ENCODE results near the gene EXOSC9. TPM values are rescaled to one million over a fixed set of nuclear protein-coding genes. Genes with fewer than 3 reads are reported as not detected.

Gene EXOSC9
- total RNA-seq, 1 experiment from 2014 or later, result 19.3 TPM

DNA sequence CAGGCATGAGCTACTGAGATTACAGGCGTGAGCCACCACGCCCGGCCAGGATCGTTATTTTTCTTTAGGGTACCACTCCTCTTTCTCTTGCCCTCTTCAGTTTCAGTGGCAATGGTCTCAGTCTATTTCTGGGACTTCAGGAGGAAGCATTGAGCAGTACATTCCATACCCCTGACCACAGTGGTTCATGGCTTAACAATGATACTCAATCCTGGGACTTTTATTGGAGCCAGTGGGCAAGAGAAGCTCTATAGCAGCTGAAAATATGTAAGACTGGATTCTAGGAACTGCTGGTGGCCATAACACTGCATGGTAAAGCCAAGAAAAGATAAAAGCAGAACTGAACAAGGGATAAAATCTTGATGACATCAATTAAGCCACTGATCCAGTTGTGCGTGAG is 28.4 kb downstream of the EXOSC9 start:
- Histone ChIP-seq H3K36me3 (ENCODE audit: control insufficient read depth, insufficient read depth, low read length) (peaks cover 2% of the 10 kb centered on the region; the same call in 1 of the 2 replicates), H3K27ac (ENCODE audit: low read length) (no peak overlapping the region), H3K27me3 (ENCODE audit: control insufficient read depth, insufficient read depth, low read length) (no peaks in the 10 kb centered on the region), H3K4me1 (ENCODE audit: control insufficient read depth, insufficient read depth, low read length) (no peaks in the 10 kb centered on the region), H3K4me3 (ENCODE audit: low read depth in 2 of 2, low read length in 2 of 2) (no peak overlapping the region), H3K9me3 (ENCODE audit: control insufficient read depth, insufficient read depth, low read depth, low read length) (no peaks in the 10 kb centered on the region)
- no peak for ATAC-seq
- TF ChIP-seq, protein P1, sequence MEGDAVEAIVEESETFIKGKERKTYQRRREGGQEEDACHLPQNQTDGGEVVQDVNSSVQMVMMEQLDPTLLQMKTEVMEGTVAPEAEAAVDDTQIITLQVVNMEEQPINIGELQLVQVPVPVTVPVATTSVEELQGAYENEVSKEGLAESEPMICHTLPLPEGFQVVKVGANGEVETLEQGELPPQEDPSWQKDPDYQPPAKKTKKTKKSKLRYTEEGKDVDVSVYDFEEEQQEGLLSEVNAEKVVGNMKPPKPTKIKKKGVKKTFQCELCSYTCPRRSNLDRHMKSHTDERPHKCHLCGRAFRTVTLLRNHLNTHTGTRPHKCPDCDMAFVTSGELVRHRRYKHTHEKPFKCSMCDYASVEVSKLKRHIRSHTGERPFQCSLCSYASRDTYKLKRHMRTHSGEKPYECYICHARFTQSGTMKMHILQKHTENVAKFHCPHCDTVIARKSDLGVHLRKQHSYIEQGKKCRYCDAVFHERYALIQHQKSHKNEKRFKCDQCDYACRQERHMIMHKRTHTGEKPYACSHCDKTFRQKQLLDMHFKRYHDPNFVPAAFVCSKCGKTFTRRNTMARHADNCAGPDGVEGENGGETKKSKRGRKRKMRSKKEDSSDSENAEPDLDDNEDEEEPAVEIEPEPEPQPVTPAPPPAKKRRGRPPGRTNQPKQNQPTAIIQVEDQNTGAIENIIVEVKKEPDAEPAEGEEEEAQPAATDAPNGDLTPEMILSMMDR (IDR thresholded peaks at IDR 0.05), result no peak
- TF ChIP-seq, protein P2, sequence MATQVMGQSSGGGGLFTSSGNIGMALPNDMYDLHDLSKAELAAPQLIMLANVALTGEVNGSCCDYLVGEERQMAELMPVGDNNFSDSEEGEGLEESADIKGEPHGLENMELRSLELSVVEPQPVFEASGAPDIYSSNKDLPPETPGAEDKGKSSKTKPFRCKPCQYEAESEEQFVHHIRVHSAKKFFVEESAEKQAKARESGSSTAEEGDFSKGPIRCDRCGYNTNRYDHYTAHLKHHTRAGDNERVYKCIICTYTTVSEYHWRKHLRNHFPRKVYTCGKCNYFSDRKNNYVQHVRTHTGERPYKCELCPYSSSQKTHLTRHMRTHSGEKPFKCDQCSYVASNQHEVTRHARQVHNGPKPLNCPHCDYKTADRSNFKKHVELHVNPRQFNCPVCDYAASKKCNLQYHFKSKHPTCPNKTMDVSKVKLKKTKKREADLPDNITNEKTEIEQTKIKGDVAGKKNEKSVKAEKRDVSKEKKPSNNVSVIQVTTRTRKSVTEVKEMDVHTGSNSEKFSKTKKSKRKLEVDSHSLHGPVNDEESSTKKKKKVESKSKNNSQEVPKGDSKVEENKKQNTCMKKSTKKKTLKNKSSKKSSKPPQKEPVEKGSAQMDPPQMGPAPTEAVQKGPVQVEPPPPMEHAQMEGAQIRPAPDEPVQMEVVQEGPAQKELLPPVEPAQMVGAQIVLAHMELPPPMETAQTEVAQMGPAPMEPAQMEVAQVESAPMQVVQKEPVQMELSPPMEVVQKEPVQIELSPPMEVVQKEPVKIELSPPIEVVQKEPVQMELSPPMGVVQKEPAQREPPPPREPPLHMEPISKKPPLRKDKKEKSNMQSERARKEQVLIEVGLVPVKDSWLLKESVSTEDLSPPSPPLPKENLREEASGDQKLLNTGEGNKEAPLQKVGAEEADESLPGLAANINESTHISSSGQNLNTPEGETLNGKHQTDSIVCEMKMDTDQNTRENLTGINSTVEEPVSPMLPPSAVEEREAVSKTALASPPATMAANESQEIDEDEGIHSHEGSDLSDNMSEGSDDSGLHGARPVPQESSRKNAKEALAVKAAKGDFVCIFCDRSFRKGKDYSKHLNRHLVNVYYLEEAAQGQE (IDR thresholded peaks at IDR 0.05; ENCODE audit: insufficient read depth in 1 of 2, low read depth in 2 of 2, low read length in 1 of 2), result no peak
- TF ChIP-seq SIN3A (IDR thresholded peaks at IDR 0.05; ENCODE audit: borderline replicate concordance, insufficient read depth, low read depth, low read length) (no peak), TCF7L2 (IDR thresholded peaks at IDR 0.05; ENCODE audit: low read depth, low read length) (no peak), POLR2AphosphoS5 (IDR thresholded peaks at IDR 0.05; ENCODE audit: low read depth, low read length) (no peak)
- intact Hi-C loops (cut with micrococcal nuclease; ENCODE audit: unreplicated experiment), result no loop called here
- POLR2A ChIA-PET, result no interaction called here
- in situ Hi-C loops (cut with HindIII; ENCODE audit: low pct_unique_long_range_greater_than_20kb, low sequenced_read_pairs), result no loop called here
- no TSS peak for BruUV-seq (replicated peaks)
- DNase-seq (ENCODE audit: low read depth, low spot score), result no peak
- CTCF ChIA-PET, result no interaction called here

DNA sequence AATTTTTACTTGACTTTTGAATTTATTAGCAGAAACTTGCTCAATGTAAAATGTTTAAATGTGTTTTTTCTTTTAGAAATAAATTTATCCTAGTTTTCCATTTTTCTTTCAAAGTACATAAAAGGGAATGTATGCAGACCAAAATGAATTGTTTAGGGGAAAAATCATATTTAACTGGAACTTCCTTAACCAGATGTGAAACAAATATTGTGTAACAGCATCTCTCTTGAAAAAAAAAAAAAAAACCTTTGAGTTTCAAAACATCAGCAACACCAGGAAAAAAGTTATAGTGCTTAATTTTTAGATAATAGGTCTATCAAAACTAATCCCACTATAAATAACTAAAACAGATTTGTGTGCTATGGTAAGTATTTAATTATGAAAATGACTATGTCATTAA is 37.0 kb downstream of the EXOSC9 start:
- no peaks in the 10 kb centered on the region for H3K9me3 ChIP-seq (ENCODE audit: control insufficient read depth, insufficient read depth, low read depth, low read length)
- ChIA-PET POLR2A (no interaction called here), CTCF (no interaction called here)
- no peak overlapping the region for H3K27ac ChIP-seq (ENCODE audit: low read length)
- intact Hi-C loops (cut with micrococcal nuclease; ENCODE audit: unreplicated experiment), result no loop called here
- in situ Hi-C loops (cut with HindIII; ENCODE audit: low pct_unique_long_range_greater_than_20kb, low sequenced_read_pairs), result no loop called here
- no peaks in the 10 kb centered on the region for H3K27me3 ChIP-seq (ENCODE audit: control insufficient read depth, insufficient read depth, low read length)
- H3K36me3 ChIP-seq (ENCODE audit: control insufficient read depth, insufficient read depth, low read length), result no peaks in the 10 kb centered on the region
- no TSS peak for BruUV-seq (replicated peaks)
- H3K4me1 ChIP-seq (ENCODE audit: control insufficient read depth, insufficient read depth, low read length), result no peaks in the 10 kb centered on the region
- DNase-seq (ENCODE audit: low read depth, low spot score) (no peak), ATAC-seq (no peak)
- H3K4me3 ChIP-seq (ENCODE audit: low read depth in 2 of 2, low read length in 2 of 2), result no peak overlapping the region
- TF ChIP-seq POLR2AphosphoS5 (IDR thresholded peaks at IDR 0.05; ENCODE audit: low read depth, low read length), result no peak
- TF ChIP-seq, protein P1 (IDR thresholded peaks at IDR 0.05), result no peak
- TF ChIP-seq, protein P2 (IDR thresholded peaks at IDR 0.05; ENCODE audit: insufficient read depth in 1 of 2, low read depth in 2 of 2, low read length in 1 of 2), result no peak
- TF ChIP-seq TCF7L2 (IDR thresholded peaks at IDR 0.05; ENCODE audit: low read depth, low read length), result no peak
- no peak for TF ChIP-seq SIN3A (IDR thresholded peaks at IDR 0.05; ENCODE audit: borderline replicate concordance, insufficient read depth, low read depth, low read length)

Measured in Panc1 (cell line).